Activated CD8-positive, alpha-beta memory T cell treated with anti-CD3 and anti-CD28 coated beads, Interleukin-2, amount 50 U/mL, for 24 hours (primary cell): ENCODE data around the gene APPBP2.
"Not testable (repeated sequence)": the region's sequence is repeated elsewhere in the genome, so short reads cannot be mapped to it uniquely, and the experiment has no call there.

Experiments used
- DNase-seq: peaks from one replicate; pipeline ENCODE4 v3.0.0-alpha.2; 2020; ENCODE audit errors: extremely low read depth

APPBP2 gene

DNA sequence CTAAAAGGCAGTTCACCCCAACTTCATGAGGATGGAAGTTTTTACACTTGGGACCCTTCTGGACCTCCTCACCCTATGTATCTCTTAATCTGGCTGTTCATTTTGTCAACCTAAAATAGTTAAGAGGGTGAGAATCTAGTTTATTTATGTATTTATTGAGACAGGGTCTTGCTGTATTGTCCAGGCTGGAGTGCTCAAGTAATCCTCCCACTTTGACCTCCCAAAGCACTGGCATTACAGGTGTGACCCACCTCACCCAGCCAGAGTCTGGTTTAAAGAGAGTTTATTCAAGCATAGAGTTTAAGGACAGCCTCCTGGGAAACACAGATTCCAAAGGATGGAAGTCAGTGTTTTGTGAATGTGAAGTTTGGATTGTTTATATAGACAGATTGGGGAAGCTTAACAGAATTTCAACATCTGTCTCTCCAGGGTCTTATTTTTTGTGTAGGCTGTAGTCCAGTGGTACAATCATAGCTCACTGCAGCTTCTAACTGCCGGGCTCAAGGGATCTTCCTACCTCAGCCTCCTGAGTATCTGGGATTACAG is 8.0 kb upstream of the APPBP2 start:
- DNase-seq = no peak

DNA sequence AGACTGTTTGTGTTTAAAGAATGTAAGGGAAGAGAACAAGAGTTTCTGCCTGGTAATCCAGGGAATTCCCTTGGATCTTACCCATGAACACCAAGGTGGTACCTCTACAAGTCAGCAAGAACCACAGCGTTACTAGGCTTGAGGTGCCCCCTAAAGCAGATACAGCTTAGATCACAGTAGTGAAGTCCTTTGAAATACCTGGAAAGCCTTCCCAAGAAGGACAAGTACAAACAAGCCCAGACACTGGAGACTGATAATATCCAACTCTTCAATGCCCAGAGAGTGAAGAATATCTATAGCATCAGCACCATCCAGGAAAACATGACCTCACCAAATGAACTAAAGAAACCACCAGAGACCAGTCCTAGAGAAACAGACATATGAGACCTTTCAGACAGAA is 3.8 kb upstream of the APPBP2 start:
- no peak for DNase-seq

DNA sequence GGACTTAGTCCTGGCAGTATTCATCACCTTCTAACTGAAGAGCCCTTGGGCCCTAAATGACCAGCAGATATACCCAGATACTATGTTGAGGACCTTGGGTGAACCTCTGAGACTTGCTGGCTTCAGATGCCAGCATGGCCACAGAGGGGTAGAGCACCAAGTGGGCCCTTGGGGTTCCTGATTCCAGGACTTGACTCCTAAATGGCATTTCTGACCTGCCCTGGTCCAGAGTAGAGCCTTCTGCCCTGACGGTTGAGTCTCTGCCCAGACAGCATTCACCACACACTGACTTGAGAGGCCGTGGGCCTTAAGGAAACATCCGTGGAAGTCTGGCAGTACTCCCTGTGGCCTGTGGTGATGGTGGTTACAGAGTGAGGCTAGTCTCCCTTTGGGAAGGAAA is 2.8 kb upstream of the APPBP2 start:
- DNase-seq = no peak

DNA sequence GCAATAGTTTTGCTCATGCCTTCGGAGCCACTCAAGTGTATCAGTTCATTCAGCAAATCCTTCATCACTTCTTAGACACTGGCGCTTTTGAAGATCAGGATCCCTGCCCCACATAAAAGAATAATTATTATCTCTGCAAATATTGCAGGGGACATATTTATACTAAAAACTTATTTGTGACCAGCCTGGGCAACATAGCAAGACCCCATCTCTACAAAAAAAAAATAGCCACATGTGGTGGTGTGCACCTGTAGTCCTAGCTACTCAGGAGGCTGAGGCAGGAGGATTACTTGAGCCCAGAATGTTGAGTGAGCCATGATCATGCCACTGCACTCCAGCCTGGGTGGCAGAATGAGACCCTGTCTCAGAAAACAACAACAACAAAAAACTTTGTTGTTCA is 1.7 kb upstream of the APPBP2 start:
- no peak for DNase-seq

DNA sequence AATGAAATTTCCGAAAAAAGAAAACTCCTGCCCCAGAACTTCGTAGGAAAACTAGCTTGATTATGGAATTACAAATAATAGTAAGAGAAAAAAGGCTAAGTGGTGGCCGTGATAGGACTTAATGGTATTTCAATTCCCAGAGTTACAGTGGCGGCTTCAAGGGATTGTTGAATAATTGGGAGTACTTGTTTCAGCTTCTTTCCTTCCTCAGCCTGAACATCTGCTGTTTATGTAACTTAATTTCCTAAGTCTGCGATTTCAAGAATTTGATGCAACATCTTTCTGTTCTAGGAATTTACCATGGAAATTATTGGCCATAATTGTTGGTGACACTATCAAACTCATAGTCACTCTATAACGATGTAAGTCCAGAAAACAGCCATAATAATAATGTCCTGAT is 684 bp upstream of the APPBP2 start:
- DNase-seq = no peak

DNA sequence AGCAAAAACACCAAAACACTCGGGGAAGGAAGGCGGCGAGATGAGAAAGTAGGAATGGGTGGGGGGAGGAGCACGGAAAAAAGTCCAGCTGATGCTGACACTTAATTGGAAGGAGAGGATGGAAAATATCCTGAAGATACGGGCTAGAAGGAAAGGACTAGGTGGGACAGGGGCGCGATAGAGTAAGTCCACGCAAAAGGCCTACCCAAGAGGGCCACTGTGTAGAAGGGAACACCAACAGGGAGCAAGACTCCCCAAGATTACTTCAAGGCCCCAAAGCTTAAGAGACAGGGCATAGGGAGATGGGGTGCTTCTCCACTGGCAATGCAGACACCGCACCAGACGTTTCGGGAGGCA is 736 bp downstream of the APPBP2 start:
- DNase-seq = no peak

DNA sequence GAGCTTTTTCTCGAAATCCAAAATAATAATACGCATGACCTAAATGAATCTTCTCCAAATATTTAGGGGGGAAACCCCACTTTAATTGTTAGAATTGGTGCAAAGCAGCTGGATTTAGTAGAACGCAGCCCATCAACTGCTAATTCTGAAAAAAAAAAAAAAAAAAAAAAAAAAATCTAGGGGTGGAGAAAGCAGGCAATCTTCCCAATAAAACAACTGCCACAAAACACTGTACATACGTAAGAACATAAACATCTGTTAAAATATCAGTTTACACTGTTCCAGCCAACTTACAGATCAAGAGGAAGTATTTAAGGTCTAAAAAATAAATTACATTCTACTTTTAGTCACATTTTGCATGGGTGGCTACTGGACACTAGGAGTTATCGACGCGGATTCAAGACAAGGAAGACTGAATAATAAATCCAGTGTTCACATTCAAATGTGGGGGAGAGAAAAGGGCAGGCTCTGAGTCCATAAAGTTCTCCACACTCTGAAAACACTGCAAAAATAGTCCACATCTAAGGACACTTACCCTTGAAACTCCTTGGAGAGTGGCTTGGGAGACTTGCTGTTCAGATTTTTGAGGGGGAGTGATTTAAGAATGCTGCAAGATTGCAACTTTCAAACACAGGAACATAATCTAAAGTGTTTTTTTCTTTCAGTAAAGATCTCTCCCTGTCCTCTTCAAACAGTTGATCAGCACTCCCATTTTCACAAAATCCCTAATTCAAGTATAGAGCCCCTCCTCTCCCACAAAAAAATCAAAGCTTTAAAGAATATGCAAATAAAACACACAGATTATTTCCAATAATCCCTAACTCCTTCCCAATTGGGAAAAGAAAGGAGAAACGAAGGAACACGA is 1.3 kb downstream of the APPBP2 start:
- DNase-seq = no peak

DNA sequence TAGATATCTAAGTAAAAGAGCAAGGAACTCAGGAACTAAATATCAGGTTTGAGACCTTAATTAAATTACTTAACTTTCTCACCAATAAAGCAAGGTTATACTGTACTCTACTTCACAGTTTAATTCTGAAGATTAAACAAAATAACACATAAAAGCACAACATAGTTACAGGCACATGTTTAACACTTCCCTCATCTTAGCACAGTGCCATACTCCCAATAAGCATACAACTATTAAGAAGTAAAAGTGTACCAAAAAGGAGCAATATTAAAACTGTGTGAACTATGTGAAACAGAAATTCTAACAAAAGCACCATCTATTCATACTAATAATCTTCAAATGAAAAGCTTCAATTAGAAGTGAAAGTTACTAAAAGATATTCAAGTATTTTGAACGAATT is 2.2 kb downstream of the APPBP2 start:
- DNase-seq = no peak

DNA sequence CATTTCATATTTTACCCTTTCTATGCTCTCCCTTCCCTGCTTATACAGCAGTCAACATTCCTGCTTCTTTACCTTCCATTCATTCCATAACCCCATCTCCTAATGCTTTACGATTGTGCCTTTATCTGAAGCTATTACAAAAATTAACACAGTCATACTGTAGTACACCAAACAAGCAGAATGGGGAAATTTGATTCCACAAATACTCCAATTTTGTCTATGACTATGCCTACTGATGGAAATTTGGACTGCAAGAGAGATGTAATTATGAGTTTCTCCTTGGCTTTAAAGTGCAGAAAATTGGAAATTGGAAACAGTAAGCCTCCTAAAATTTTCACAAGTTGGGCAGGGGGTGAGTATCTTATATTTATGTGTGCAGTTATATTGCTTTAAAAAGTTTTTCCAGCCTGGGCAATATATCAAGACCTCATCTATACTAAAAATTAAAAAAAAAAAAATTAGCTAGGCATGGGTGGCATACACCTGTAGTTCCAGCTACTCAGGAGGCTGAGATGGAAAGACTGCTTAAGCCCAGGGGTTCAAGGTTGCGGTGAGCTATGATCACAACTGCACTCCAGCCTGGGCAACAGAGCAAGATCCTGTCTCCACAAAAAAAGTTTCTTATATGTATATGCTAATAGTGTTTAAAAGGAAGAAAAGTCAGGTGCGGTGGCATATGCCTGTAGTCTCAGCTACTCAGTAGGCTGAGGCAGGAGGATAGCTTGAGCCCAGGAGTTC is 3.0 kb downstream of the APPBP2 start:
- no peak for DNase-seq

DNA sequence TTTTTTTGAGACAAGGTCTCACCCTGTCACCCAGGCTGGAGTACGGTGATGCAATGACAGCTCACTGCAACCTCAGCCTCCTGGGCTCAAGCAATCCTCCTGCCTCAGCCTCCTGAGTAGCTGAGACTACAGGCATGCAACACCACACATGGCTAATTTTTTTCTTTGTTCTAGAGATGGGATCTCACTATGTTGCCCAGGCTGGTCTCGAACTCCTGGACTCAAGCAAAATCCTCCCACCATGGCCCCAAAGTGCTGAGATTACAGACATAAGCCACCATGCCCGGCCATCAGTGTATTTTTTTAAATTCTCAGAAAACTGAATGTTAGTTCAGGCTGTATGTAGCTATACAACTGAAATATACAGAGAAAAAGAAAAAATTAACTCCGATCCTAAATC is 6.2 kb downstream of the APPBP2 start:
- no peak for DNase-seq

DNA sequence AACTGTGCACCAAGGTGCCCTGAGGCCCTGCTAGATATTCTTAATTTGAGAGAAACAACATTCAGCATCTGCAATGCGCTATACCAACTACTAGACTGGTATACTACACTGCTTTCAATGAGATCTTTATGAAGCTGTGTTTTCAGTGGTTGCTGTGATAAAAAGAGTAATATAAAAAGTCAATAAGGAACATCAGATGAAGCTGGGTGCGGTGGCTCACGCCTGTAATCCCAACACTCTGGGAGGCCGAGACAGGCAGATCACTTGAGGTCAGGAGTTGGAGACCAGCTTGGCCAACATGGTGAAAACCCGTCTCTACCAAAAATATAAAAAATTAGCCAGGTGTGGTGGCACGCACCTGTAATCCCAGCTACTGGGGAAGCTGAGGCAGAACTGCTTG is 10.4 kb downstream of the APPBP2 start:
- DNase-seq = not testable (repeated sequence)

DNA sequence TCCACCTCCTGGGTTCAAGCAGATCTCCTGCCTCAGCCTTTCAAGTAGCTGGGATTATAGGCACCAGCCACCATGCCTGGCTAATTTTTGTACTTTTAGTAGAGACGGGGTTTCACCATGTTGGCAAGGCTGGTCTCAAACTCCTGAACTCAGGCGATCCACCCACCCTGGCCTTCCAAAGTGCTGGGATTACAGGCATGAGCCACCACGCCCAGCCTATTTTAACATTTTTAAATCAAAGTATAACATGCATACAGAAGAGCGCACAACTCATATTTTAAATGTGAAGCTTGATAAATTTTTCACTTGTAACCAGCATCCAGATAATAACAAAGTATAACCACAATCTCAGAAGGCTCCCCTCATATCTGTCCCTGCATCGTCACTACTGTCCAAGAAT is 10.8 kb downstream of the APPBP2 start:
- DNase-seq = not testable (repeated sequence)

DNA sequence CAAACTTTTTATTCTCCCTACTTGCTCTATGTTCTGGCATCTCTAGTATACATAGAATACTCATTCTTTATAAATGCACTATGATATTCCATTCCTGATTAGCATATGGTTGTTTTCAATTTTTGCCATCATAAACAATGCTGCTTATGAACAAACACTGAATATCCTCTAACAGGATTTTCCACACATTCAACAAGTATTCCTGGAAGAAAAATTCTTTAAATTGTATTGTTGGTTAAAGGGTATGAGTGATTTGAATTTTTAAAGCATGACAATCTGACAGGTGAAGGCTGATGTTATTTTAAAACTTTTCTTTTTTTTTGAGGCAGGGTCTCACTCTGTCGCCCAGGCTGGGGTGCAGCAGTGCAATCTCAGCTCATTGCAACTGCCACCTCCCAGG is 11.5 kb downstream of the APPBP2 start:
- no peak for DNase-seq

DNA sequence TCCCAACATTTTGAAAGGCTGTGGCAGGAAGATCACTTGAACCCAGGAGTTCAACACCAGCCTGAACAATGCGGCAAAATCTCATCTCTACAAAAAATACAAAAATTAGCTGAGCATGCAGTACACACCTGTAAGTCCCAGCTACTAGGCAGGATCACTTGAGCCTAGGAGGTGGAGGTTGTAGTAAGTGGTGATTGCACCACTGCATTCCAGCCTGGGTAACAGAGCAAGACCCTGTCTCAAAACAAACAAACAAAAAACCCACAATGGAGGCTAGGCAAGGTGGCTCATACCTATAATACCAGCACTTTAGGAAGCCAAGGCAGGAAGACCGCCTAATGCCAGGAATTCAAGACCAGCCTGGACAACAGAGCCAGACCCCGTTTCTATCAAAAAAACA is 12.0 kb downstream of the APPBP2 start:
- DNase-seq = no peak

DNA sequence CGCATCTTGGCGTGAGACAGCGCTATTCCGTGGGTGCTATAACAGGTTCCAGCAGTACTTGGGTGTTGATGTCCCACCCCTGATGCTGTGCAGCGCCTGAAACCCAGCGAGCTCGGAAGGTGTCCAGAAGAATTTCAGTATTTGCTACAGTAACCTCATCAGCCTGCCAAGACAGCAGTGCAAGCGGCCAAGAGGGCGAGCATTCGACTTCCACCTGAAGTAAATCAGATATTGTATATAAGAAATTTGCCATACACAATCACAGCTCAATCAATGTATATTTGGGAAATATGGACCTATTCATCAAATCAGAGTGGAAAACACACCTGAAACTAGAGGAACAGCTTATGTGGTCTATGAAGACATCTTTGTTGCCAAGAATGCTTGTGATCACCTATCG is 13.0 kb downstream of the APPBP2 start:
- DNase-seq = no peak

DNA sequence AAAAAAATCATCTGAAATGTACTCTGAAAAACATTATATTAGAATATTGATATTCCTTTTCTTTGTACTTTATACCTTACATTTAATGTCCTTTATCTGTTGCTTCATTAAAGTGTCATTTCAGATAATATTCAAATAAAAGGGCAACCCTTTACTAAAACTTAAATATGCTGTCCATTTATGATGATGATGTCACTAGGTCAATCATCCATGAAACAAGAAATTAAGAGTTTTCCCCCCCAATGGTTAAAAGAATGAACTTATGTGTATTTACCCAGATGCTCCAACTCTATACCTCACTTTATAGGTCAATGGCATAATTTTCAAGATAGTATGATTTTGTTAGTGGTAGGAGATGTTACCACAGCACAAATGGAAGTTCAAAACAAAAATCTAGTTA is 15.3 kb downstream of the APPBP2 start:
- DNase-seq = no peak

DNA sequence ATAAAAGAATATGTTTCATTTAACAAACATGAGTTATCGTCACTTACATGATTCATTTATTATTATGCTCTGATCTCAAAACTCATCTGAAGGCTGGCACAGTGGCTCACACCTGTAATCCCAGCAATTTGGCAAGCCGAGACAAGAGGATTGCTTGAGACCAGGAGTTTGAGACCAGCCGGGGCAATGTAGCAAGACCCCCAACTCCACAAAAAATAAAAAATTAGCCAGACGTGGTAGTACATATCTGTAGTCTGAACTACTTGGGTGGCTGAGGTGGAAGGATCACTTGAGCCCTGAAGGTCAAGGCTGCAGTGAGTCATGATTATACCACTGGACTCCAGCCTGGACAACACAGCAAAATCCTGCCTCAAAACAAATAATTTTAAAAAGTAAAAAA is 16.0 kb downstream of the APPBP2 start:
- DNase-seq = no peak

DNA sequence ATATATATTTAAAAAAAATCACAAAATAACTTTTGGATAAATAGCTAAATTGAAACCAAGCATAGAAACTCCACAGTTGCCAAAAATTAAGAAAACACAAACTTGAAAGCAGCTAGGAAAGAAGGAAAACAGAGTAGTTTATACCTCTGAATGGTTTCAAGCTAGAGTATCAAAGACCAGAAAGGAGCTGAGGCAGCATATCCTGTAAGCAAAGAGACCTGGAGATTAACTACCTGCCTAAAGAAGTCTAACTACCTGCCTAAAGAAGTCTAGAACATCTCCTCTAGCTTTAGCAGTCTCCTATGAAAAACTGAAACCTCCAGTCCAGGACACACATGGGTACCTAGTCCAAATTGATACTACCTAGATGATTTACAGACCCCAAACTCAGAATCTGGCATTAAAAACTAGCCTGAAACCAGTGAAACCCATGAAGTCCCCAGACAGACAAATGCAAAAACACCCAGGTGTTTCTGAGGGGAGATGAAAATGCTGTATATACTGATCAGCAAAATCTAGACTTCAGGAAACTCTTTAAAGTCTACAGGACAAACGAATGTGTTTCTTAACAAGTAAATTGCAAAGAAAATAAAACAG is 17.6 kb downstream of the APPBP2 start:
- no peak for DNase-seq

DNA sequence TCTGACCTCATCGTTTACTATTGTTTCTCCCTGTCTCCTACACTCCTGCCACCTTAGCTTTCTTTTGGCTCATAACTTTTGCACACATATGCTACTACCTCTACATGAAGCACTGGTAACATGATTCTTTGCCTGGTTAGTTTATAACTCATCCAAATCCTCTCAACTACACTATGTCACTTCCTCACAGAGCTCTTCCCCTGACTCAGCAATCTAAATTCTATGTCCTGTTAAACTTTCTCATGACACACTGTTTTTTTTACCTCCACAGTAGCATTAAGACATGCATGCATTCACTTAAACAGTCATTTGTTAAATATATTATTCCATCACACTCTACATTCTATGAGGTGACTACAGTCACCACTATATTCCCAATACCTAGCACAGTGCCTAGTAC is 19.7 kb downstream of the APPBP2 start:
- no peak for DNase-seq

DNA sequence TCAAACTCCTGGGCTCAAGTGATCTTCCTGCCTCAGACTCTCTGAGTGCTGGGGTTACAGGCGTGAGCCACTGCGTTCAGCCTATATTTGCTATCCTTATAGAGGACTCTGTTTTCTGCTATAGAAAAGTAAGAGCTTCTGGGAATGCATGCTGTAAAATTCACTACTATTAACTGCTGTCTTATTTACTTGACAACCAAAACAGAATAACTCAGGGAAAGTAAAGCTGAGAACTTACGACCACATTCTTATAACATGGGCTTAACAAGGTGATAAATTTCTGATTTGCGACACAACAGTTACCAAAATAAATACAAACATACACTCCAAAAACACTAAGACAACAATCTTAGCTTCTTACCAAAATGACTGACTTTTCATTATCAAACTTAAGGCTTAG is 23.9 kb downstream of the APPBP2 start:
- no peak for DNase-seq

DNA sequence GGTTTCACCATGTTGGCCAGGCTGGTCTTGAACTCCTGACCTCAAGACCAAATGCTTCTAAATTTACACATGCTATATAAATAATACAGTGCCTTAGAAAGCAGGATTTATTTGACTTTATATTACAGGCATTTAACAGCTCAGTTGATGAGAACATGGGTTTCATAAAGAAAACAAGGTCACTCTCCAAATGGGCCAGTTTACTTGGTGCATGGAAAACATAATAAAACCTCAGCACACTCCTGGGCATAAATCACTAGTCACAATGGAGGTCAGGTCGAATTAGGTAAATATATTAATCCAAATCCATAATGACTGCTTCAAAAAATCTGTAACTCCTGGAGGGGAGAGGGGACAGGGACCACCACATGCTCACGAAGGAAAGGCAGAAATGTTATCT is 24.5 kb downstream of the APPBP2 start:
- DNase-seq = no peak

DNA sequence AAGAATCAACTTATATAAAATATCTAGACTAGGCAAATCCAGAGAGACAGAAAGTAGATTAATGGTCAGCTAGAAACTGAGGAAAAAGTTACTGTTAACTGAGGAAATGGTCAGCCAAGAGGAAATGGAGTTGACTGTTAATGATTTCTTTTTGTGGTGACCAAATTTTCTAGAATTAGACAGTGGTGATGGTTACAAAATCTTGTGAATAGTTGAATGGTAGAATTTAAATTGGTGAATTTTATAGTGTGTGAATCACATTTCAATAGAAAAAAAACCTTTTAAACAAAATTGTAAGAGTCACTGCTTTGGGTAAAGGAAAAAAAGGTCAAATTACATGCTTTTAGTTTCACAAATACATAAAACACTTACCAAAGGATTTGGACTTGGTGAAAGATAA is 30.0 kb downstream of the APPBP2 start:
- no peak for DNase-seq

DNA sequence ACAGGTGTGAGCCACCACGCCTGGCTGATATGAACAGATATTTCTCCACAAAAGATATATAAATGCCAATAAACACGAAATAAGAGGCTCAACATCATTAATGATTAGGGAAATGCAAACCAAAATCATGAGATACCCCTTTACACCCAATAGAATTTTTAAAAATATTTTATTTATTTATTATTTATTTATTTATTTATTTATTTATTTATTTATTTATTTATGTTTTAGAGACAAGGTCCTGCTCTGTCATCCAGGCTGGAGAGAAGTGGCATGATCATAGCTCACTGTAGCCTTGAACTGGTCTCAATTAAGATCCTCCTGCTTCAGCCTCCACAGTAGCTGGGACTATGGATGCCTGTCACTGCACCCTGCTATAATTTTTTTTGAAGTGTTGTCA is 30.8 kb downstream of the APPBP2 start:
- DNase-seq = no peak
